Right lobe of liver (tissue), 4 donors: ENCODE measurements around the gene THAP4.

Experiments used
- POLR2A ChIP-seq: fragments of 450-650 bp; IDR thresholded peaks from one replicate; pipeline ENCODE4 v1.6.1; 2017; ENCODE audit warnings: antibody characterized with exemption, mild to moderate bottlenecking
- TF ChIP-seq, protein P1 (sequence below), 4 donors: fragments of 200-600 bp in 3 of 4; fragments of 450-650 bp in 1 of 4; IDR thresholded peaks; one replicate each; pipeline versions ENCODE4 v1.5.1 to v1.8.0; 2016 to 2022; ENCODE audit warnings: antibody characterized with exemption in 4 of 4, mild to moderate bottlenecking in 2 of 4
- donor health status: DM: no; HTN: no; CAD: no.
- donor health status: DM: no; HTN: no; CAD: no.
- donor health status: DM: no; HTN: yes; CAD: no.

DNA sequence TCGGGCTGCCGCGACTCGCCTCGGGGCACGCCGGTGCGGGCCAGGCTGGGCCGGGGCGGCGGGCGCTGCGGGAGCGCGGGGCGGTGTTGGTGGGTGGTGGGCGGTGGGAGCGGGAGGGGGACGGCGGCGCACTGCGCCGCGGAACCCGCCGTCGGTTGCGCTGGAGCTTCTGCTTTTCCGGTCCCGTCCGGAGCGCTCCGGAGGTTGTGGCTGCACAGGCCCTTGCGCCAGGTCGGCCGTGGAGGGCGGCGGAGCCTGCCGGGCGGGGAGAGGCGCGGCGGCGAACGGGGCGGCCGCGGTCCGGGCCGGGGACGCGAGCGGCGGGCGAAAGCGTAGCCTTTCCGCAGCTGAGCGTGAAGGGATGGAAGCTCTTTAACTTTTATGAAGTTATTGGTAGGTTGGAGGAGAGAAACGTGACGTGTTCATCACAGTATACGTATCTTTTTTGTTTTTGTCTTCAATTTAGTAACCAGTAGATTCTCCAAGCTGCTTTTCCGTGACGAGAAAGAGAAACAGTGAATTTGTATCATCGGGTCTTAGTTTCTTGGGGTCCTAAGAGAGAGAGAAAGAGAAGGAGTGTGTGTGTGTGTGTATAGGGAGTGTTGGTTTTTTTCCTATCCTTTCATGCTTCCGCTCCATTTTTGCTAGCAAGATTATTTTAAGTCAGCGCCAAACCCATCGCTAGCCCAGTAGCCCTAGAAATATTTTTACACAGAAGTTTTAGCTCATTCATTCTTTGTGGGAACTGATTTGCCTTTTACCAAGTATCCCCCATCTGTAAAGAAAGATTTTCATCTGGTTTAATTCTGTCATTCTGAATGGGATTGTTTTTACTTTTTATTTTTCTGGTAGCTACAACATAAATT is 1.1 kb upstream of the THAP4 start:
- no peak for TF ChIP-seq POLR2A
- TF ChIP-seq, protein P1, sequence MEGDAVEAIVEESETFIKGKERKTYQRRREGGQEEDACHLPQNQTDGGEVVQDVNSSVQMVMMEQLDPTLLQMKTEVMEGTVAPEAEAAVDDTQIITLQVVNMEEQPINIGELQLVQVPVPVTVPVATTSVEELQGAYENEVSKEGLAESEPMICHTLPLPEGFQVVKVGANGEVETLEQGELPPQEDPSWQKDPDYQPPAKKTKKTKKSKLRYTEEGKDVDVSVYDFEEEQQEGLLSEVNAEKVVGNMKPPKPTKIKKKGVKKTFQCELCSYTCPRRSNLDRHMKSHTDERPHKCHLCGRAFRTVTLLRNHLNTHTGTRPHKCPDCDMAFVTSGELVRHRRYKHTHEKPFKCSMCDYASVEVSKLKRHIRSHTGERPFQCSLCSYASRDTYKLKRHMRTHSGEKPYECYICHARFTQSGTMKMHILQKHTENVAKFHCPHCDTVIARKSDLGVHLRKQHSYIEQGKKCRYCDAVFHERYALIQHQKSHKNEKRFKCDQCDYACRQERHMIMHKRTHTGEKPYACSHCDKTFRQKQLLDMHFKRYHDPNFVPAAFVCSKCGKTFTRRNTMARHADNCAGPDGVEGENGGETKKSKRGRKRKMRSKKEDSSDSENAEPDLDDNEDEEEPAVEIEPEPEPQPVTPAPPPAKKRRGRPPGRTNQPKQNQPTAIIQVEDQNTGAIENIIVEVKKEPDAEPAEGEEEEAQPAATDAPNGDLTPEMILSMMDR (IDR thresholded peaks at IDR 0.05) = no peak
